Karpas-422 (cell line): Measurements from ENCODE around the gene ZG16B. TPM values are rescaled to one million over a fixed set of nuclear protein-coding genes. Genes with fewer than 3 reads are reported as not detected.

Source experiments
- DNase-seq: peaks from one replicate; pipeline ENCODE4 v3.0.0-alpha.2; 2015
- H2AFZ ChIP-seq: fragments of 200-600 bp; sonication (generic); 2 replicates; pipeline ENCODE4 v1.6.1; 2014; ENCODE audit warnings: antibody characterized with exemption, low read length, mixed read lengths
- H3K27ac ChIP-seq: fragments of 200-600 bp; sonication (generic); 2 replicates; pipeline ENCODE4 v1.5.1; 2014; ENCODE audit warnings: mild to moderate bottlenecking, low read length, moderate library complexity
- H3K27me3 ChIP-seq: fragments of 200-600 bp; sonication (generic); 2 replicates; pipeline ENCODE4 v1.6.1; 2014; ENCODE audit warnings: low read length, mixed read lengths
- H3K36me3 ChIP-seq: fragments of 200-600 bp; sonication (generic); 2 replicates; pipeline ENCODE4 v1.6.1; 2014; ENCODE audit warnings: low read length, mixed read lengths; ENCODE audit not compliant: insufficient read depth
- H3K4me1 ChIP-seq: fragments of 200-600 bp; sonication (generic); 2 replicates; pipeline ENCODE4 v1.6.1; 2014; ENCODE audit warnings: mild to moderate bottlenecking, low read length, mixed read lengths
- H3K4me2 ChIP-seq: fragments of 200-600 bp; sonication (generic); 2 replicates; pipeline ENCODE4 v1.6.1; 2014; ENCODE audit warnings: low read length, low read depth, mild to moderate bottlenecking; ENCODE audit not compliant: poor library complexity, severe bottlenecking
- H3K4me3 ChIP-seq: fragments of 200-600 bp; sonication (generic); 2 replicates; pipeline ENCODE4 v1.5.1; 2014; ENCODE audit warnings: mild to moderate bottlenecking, antibody characterized with exemption, low read length, mixed read lengths
- H3K79me2 ChIP-seq: fragments of 200-600 bp; sonication (generic); 2 replicates; pipeline ENCODE4 v1.6.1; 2014; ENCODE audit warnings: mild to moderate bottlenecking, low read length, mixed read lengths
- H3K9ac ChIP-seq: fragments of 200-600 bp; sonication (generic); 2 replicates; pipeline ENCODE4 v1.6.0; 2014; ENCODE audit warnings: low read length
- H3K9me2 ChIP-seq: fragments of 200-600 bp; sonication (generic), shearing (Covaris generic); replicated peaks from 2 replicates; pipeline ENCODE4 v1.6.0; 2014; ENCODE audit warnings: mild to moderate bottlenecking, low read length, moderate library complexity; ENCODE audit not compliant: insufficient read depth
- H3K9me3 ChIP-seq: fragments of 300-700, 200-600 bp; sonication (generic); 2 replicates; pipeline ENCODE4 v1.6.1; 2014; ENCODE audit warnings: low read length, mixed read lengths
- H4K20me1 ChIP-seq: fragments of 200-600 bp; sonication (generic); 2 replicates; pipeline ENCODE4 v1.6.1; 2014; ENCODE audit warnings: mild to moderate bottlenecking, antibody characterized with exemption, low read length, low read depth; ENCODE audit not compliant: insufficient read depth
- total RNA-seq: library from RNA; depleted of rRNA; stranded (reverse); fragments of >200 nt; shearing (Covaris generic); gene quantifications from 2 replicates; pipeline ENCODE4 v1.2.3, GENCODE V29; 2014; ENCODE audit warnings: low replicate concordance

The ZG16B gene
- total RNA-seq, 1 experiment from 2014 or later, result not detected

DNA sequence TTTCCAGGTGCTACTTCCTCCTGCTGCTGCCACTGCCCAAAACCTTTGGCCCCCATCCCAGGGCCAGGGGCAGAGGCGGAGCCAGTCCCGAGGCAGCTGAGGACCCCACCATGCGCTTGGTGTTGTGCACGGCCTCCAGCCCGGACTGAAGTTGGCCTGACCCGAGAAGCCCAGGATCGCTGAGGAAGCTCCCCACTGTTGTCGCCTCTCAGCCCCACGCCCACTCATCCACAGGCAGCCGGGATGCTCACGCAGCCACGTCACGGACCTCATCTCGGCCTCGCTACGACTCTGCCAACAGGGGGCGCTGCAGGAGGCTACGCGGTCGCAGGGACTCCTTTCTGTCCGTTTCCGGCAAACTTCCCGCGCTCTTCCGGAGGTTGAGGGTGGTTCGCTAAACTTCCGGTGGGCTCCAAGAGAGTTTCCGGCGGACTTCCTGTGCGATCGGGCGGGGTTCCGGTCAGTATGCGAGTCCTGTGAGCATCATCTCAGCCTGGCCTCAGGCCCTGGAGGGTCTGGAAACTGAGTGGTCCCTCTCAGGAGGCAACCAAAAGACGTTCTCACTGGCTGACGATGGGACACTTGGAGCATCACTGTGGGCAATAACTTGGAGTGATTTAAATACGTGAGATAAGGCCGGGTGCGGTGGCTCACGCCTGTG lies 12.4 kb downstream of the ZG16B start:
- H3K4me3 ChIP-seq, result no peak overlapping the region
- H3K4me2 ChIP-seq, result no peak overlapping the region
- H3K9me2 ChIP-seq, result no peaks in the 10 kb centered on the region
- DNase-seq, result peak; percentile 58
- no peaks in the 10 kb centered on the region for H3K9me3 ChIP-seq
- H3K79me2 ChIP-seq, result no peaks in the 10 kb centered on the region
- no peaks in the 10 kb centered on the region for H4K20me1 ChIP-seq
- H3K27ac ChIP-seq, result no peak overlapping the region
- no peak overlapping the region for H3K9ac ChIP-seq
- H3K27me3 ChIP-seq, result no peaks in the 10 kb centered on the region
- peaks cover 8% of the 10 kb centered on the region for H3K4me1 ChIP-seq
- no peaks in the 10 kb centered on the region for H3K36me3 ChIP-seq
- H2AFZ ChIP-seq, result no peak overlapping the region

GRCh38 chr16:2843526-2843925 lies 13.4 kb downstream of the ZG16B start:
- H3K4me2 ChIP-seq, result no peak overlapping the region
- H3K9me3 ChIP-seq, result no peaks in the 10 kb centered on the region
- H3K27ac ChIP-seq, result no peak overlapping the region
- peaks cover 8% of the 10 kb centered on the region for H3K4me1 ChIP-seq
- no peaks in the 10 kb centered on the region for H4K20me1 ChIP-seq
- no peak overlapping the region for H2AFZ ChIP-seq
- no peak overlapping the region for H3K9ac ChIP-seq
- no peaks in the 10 kb centered on the region for H3K79me2 ChIP-seq
- H3K27me3 ChIP-seq, result no peaks in the 10 kb centered on the region
- no peaks in the 10 kb centered on the region for H3K9me2 ChIP-seq
- no peaks in the 10 kb centered on the region for H3K36me3 ChIP-seq
- no peak for DNase-seq
- no peak overlapping the region for H3K4me3 ChIP-seq

DNA sequence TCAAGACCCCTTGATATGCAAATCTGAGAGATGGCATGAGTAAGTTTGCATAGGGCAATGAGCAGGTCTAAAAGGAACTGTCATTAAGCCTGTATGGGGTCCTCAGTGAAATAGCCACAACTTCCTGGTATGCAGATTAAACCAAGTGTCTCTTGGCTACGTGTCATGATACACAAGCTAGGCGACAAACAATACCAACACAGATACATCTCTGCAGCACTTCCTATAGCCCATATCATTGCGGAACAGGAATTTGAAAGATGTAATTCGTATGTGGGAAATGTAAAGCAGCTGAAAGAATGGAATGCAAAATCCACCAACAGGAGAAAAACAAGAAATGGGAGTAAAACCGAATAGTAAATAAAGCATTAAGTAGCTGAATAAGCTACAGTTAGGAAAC lies 15.0 kb downstream of the ZG16B start:
- no peak for DNase-seq
- Histone ChIP-seq H3K4me3 (no peak overlapping the region), H3K4me1 (peaks cover 8% of the 10 kb centered on the region), H3K27me3 (no peaks in the 10 kb centered on the region), H4K20me1 (no peaks in the 10 kb centered on the region), H3K9ac (no peak overlapping the region), H2AFZ (peak overlapping the region; percentile 23; the same call in 1 of the 2 replicates), H3K27ac (no peak overlapping the region), H3K9me2 (no peaks in the 10 kb centered on the region), H3K4me2 (no peak overlapping the region), H3K9me3 (no peaks in the 10 kb centered on the region), H3K79me2 (no peaks in the 10 kb centered on the region), H3K36me3 (no peaks in the 10 kb centered on the region)

- Histone ChIP-seq H4K20me1 (no peaks in the 10 kb centered on the region), H3K9me2 (no peaks in the 10 kb centered on the region), H3K4me3 (no peak overlapping the region), H3K9me3 (no peaks in the 10 kb centered on the region), H3K27ac (no peak overlapping the region), H2AFZ (no peak overlapping the region; the same call in 1 of the 2 replicates), H3K9ac (no peak overlapping the region), H3K79me2 (no peaks in the 10 kb centered on the region), H3K27me3 (no peaks in the 10 kb centered on the region), H3K4me1 (peaks cover 8% of the 10 kb centered on the region), H3K4me2 (no peak overlapping the region), H3K36me3 (no peaks in the 10 kb centered on the region)
- no peak for DNase-seq
Observed at GRCh38 chr16:2846511-2847310, 16.6 kb downstream of the ZG16B start.

DNA sequence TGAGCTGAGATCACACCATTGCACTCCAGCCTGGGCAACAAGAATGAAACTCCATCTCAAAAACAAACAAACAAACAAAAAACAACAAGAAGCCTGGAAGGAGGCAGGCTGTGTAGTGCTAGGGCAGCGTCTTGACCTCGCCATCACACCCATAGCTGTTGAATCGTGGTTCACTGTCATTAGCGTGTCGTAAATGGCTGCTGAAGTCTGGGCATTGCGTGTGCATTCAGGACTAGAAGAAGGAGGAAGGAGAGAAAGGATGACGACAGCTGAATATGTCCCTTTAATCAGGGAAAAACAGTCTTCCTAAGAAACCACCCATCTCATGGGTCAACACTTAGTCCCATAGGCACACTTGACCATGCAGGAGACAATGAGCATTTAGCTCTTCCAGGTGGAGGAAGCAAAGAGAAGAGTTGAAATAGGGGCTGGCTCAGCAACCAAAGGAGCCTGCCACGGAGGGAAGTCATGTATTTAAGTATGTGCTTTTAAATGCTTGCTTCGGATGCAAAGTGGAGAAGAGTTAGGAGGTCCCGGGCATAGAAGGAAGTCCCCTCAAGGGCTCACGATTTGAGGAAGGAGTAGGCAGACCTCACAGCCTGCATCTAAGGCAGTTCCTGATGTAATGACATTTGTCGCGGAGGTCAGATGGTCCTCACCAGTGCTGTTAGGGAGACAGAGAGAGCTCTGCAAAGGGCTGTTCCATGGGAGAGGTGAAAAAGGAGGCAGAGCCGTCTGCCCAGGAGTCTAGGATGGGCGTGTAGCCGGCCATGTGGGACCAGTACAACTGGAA lies 19.0 kb downstream of the ZG16B start:
- H3K4me2 ChIP-seq, result no peak overlapping the region
- peaks cover under 1% of the 10 kb centered on the region for H3K9me3 ChIP-seq
- no peak overlapping the region for H3K9ac ChIP-seq
- no peak overlapping the region for H2AFZ ChIP-seq
- H3K4me3 ChIP-seq, result no peak overlapping the region
- no peaks in the 10 kb centered on the region for H3K79me2 ChIP-seq
- no peaks in the 10 kb centered on the region for H3K9me2 ChIP-seq
- H3K27ac ChIP-seq, result no peak overlapping the region
- H4K20me1 ChIP-seq, result no peaks in the 10 kb centered on the region
- no peak for DNase-seq
- H3K27me3 ChIP-seq, result no peaks in the 10 kb centered on the region
- no peaks in the 10 kb centered on the region for H3K36me3 ChIP-seq
- peaks cover 8% of the 10 kb centered on the region for H3K4me1 ChIP-seq

GRCh38 chr16:2852003-2852730 lies 22.1 kb downstream of the ZG16B start:
- H3K4me1 ChIP-seq, result no peaks in the 10 kb centered on the region
- no peaks in the 10 kb centered on the region for H3K36me3 ChIP-seq
- no peak overlapping the region for H3K9ac ChIP-seq
- peaks cover 6% of the 10 kb centered on the region for H3K9me3 ChIP-seq
- H3K4me3 ChIP-seq, result no peak overlapping the region
- H4K20me1 ChIP-seq, result no peaks in the 10 kb centered on the region
- no peaks in the 10 kb centered on the region for H3K27me3 ChIP-seq
- H3K9me2 ChIP-seq, result no peaks in the 10 kb centered on the region
- no peak for DNase-seq
- H3K27ac ChIP-seq, result no peak overlapping the region
- no peak overlapping the region for H2AFZ ChIP-seq
- no peaks in the 10 kb centered on the region for H3K79me2 ChIP-seq
- no peak overlapping the region for H3K4me2 ChIP-seq

- Histone ChIP-seq H3K27ac (no peak overlapping the region), H3K36me3 (no peaks in the 10 kb centered on the region), H3K4me1 (no peaks in the 10 kb centered on the region), H3K9me2 (no peaks in the 10 kb centered on the region), H3K79me2 (no peaks in the 10 kb centered on the region), H3K9ac (no peak overlapping the region), H3K27me3 (no peaks in the 10 kb centered on the region), H3K4me2 (no peak overlapping the region), H2AFZ (no peak overlapping the region), H3K4me3 (no peak overlapping the region), H3K9me3 (peaks cover 6% of the 10 kb centered on the region), H4K20me1 (no peaks in the 10 kb centered on the region)
- no peak for DNase-seq
Observed at GRCh38 chr16:2852731-2853507, 22.8 kb downstream of the ZG16B start.
